Spleen (tissue), 11 donors: Measurements from ENCODE around the gene CSNK1E. TPM values are rescaled to one million over a fixed set of nuclear protein-coding genes. Genes with fewer than 3 reads are reported as not detected.
A peak's percentile ranks its signal among the peaks of the same experiment; 100 is the strongest.

Source experiments
- DNase-seq: peaks from one replicate; pipeline ENCODE4 v3.0.0-alpha.2; 2020
- H3K27ac ChIP-seq, 8 donors: fragments of 200-600 bp; sonication (generic) in 7 of 8; 1 replicate in 4 of 8; 2 replicates in 4 of 8; pipeline versions ENCODE4 v1.5.0 to v1.8.0; 2016 to 2021; ENCODE audit warnings: inconsistent platforms in 4 of 8, mild to moderate bottlenecking in 4 of 8, moderate library complexity in 1 of 8
- H3K27me3 ChIP-seq, 7 donors: fragments of 200-600 bp; sonication (generic) in 6 of 7; replicated peaks in 1 of 7; 1 replicate in 4 of 7; 2 replicates in 3 of 7; pipeline versions ENCODE4 v1.5.0 to v1.8.0; 2016 to 2021; ENCODE audit warnings: inconsistent platforms in 3 of 7, mild to moderate bottlenecking in 1 of 7
- H3K36me3 ChIP-seq, 6 donors: fragments of 200-600 bp; sonication (generic) in 5 of 6; 1 replicate in 4 of 6; 2 replicates in 2 of 6; pipeline versions ENCODE4 v1.5.0 to v1.8.0; 2016 to 2021; ENCODE audit warnings: inconsistent platforms in 2 of 6
- H3K4me1 ChIP-seq, 6 donors: fragments of 200-600 bp; sonication (generic) in 5 of 6; 1 replicate in 3 of 6; 2 replicates in 3 of 6; pipeline versions ENCODE4 v1.5.0 to v1.8.0; 2016 to 2021; ENCODE audit warnings: inconsistent platforms in 3 of 6
- H3K4me3 ChIP-seq, 8 donors: fragments of 200-600 bp; sonication (generic) in 7 of 8; 1 replicate in 4 of 8; 2 replicates in 4 of 8; pipeline versions ENCODE4 v1.5.0 to v1.8.0; 2016 to 2021; ENCODE audit warnings: inconsistent platforms in 4 of 8, mild to moderate bottlenecking in 4 of 8, moderate library complexity in 2 of 8
- H3K9me3 ChIP-seq, 8 donors: fragments of 200-600 bp; sonication (generic) in 7 of 8; 1 replicate in 4 of 8; 2 replicates in 4 of 8; pipeline versions ENCODE4 v1.5.0 to v1.8.0; 2016 to 2021; ENCODE audit warnings: inconsistent platforms in 4 of 8
- POLR2A ChIP-seq, 3 donors: fragments of 450-650 bp; IDR thresholded peaks; one replicate each; pipeline ENCODE4 v1.5.1; 2017; ENCODE audit warnings: antibody characterized with exemption in 3 of 3, mild to moderate bottlenecking in 1 of 3
- POLR2AphosphoS5 ChIP-seq, 3 donors: sonication (generic); formaldehyde crosslinking; IDR thresholded peaks; one replicate each; pipeline ENCODE4 v1.5.1; 2017; ENCODE audit warnings: antibody characterized with exemption in 3 of 3
- whole genome bisulfite sequencing, 5 donors: extraction: QIAGEN DNeasy Blood & Tissue Kit in 3 of 5; methylation state at CpG; one replicate each; pipeline versions ENCODE4 v1.1.5 to v1.1.7; 2013 to 2018; 5-methylcytosine and 5-hydroxymethylcytosine counted together
- intact Hi-C: fragments of 100-400 bp; cut with DNase I; formaldehyde crosslinking; loops from one replicate; pipeline ENCODE4 v1.15.0; 2023; ENCODE audit warnings: low total_unique reads
- polyA plus RNA-seq, 3 donors: library from polyadenylated mRNA; stranded (reverse); fragments of 200-250 nt; gene quantifications; one replicate each; pipeline ENCODE4 v1.2.1, GENCODE V29; 2013
- total RNA-seq, 7 donors: library from RNA; depleted of rRNA in 3 of 7; stranded (reverse); fragments of >200 nt in 3 of 7; fragmentation: NEBNext Ultra II Directional in 4 of 7; extraction: Animal tissue kit (Norgen Biotek cat#: 25700) in 4 of 7; gene quantifications; one replicate each; pipeline versions ENCODE4 v1.1.0 to v1.2.1, GENCODE V29; 2016 to 2021
- TF ChIP-seq, protein P1 (sequence below), 11 experiments: fragments of 200-600 bp in 7 of 11; fragments of 450-650 bp in 4 of 11; sonication (generic) in 4 of 11; IDR thresholded peaks in 8 of 11; conservative IDR thresholded peaks in 3 of 11; 1 replicate in 7 of 11; 2 replicates in 4 of 11; pipeline versions ENCODE4 v1.4.0 to v1.8.0; 2016 to 2021; ENCODE audit warnings: antibody characterized with exemption in 11 of 11, inconsistent platforms in 4 of 11, mild to moderate bottlenecking in 1 of 11
- donor health status: healthy with polysubstance abuse.
- donor health status: DM: no; HTN: no; CAD: no; lungs with moderate emphysema.
- donor health status: DM: no; HTN: no; CAD: no.
- donor health status: Bipolar disorder and iron deficiency.
- donor health status: healthy.
- donor health status: DM: no; HTN: no; CAD: no.
- donor health status: DM: yes; HTN: yes; CAD: no.

The CSNK1E gene
- total and polyA plus RNA-seq, 10 donors: 32.8 to 157 (median 103) TPM

DNA sequence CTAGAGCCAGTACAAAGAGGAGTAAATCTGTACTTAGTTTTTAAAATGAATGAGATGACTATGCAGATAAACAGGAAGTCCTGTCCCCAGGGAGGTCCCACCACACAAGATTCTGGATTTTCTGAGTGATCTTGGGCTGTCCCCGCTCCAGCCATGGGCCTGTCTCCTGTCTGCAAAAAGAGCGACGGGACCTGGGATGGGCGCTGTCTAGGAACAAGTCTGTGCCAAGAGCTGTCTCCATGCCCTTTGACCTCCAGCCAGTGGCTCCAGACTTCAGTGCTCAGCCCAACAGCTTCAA, 6.0 kb downstream of the CSNK1E start:
- Histone ChIP-seq H3K4me1 (peaks cover 48 to 100% (median 90%) of the 10 kb centered on the region in 6 donors), H3K27ac (peak overlapping the region; percentile 9 to 97 (median 78)), H3K4me3 (no peak overlapping the region), H3K27me3 (peaks cover 0 to 1% (median 0%) of the 10 kb centered on the region in 7 donors), H3K9me3 (no peaks in the 10 kb centered on the region), H3K36me3 (peaks cover 0 to 62% (median 6%) of the 10 kb centered on the region in 6 donors)
- 58 to 73% (median 68%) methylated on average over 4 of the region's 4 CpGs for WGBS, 5 donors
- no peak for DNase-seq
- intact Hi-C loops: no loop called here
- TF ChIP-seq POLR2A (IDR thresholded peaks at IDR 0.05): no peak
- TF ChIP-seq POLR2AphosphoS5 (IDR thresholded peaks at IDR 0.05): peak in 1 of 3 donors; percentile 1
- TF ChIP-seq, protein P1, sequence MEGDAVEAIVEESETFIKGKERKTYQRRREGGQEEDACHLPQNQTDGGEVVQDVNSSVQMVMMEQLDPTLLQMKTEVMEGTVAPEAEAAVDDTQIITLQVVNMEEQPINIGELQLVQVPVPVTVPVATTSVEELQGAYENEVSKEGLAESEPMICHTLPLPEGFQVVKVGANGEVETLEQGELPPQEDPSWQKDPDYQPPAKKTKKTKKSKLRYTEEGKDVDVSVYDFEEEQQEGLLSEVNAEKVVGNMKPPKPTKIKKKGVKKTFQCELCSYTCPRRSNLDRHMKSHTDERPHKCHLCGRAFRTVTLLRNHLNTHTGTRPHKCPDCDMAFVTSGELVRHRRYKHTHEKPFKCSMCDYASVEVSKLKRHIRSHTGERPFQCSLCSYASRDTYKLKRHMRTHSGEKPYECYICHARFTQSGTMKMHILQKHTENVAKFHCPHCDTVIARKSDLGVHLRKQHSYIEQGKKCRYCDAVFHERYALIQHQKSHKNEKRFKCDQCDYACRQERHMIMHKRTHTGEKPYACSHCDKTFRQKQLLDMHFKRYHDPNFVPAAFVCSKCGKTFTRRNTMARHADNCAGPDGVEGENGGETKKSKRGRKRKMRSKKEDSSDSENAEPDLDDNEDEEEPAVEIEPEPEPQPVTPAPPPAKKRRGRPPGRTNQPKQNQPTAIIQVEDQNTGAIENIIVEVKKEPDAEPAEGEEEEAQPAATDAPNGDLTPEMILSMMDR (IDR thresholded peaks at IDR 0.05 in 8 of 11, conservative IDR thresholded peaks at IDR 0.05 in 3 of 11): no peak

DNA sequence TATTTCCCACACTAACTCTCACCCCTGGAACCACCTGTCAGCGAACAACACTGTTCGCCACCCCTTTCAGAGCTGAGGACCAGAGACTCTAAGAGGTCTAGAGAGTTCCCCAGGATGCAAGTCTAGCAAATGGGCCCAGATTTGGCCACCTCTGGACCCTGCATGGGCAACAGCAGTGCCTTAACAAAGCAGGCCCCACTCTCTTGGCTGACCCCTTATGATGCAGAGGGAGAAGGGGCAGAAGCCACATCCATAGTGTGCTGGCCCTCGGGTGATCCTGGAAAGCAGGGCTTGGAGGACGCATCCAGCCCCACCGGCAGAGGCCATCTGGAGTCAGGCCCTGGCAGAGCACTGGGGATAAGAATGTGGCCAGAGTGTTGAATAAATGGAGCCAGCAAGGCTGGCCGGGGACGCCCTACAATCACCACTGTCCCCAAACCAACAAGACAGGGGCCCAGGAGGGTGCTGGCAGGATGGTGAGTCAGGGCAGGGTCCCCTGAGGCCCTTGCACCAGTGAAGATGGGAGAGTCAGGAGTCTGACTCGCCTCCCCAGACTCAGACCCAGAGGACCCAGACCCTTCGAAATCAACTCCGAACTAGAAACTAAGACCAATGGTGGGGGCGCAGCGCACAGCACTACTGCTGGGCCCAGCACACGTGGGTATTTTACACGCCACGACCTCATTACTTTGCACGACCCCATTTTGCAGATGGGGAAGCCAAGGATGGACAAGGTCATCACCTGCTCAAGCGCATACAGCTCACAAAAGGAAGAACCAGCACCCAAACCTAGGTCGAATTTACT, 6.5 kb downstream of the CSNK1E start:
- DNase-seq: peak; percentile 70
- intact Hi-C loops: no loop called here
- whole genome bisulfite sequencing, 5 donors: 69 to 81% (median 78%) methylated on average over 16 to 18 of the region's 18 CpGs
- no peaks in the 10 kb centered on the region for H3K27me3 ChIP-seq
- H3K36me3 ChIP-seq: peaks cover 0 to 62% (median 6%) of the 10 kb centered on the region in 6 donors
- TF ChIP-seq, protein P1 (IDR thresholded peaks at IDR 0.05 in 8 of 11, conservative IDR thresholded peaks at IDR 0.05 in 3 of 11): no peak
- TF ChIP-seq POLR2AphosphoS5 (IDR thresholded peaks at IDR 0.05): no peak
- no peak for TF ChIP-seq POLR2A (IDR thresholded peaks at IDR 0.05)
- H3K27ac ChIP-seq: peak overlapping the region; percentile 9 to 97 (median 78)
- no peaks in the 10 kb centered on the region for H3K9me3 ChIP-seq
- H3K4me3 ChIP-seq: no peak overlapping the region
- H3K4me1 ChIP-seq: peaks cover 53 to 100% (median 90%) of the 10 kb centered on the region in 6 donors

DNA sequence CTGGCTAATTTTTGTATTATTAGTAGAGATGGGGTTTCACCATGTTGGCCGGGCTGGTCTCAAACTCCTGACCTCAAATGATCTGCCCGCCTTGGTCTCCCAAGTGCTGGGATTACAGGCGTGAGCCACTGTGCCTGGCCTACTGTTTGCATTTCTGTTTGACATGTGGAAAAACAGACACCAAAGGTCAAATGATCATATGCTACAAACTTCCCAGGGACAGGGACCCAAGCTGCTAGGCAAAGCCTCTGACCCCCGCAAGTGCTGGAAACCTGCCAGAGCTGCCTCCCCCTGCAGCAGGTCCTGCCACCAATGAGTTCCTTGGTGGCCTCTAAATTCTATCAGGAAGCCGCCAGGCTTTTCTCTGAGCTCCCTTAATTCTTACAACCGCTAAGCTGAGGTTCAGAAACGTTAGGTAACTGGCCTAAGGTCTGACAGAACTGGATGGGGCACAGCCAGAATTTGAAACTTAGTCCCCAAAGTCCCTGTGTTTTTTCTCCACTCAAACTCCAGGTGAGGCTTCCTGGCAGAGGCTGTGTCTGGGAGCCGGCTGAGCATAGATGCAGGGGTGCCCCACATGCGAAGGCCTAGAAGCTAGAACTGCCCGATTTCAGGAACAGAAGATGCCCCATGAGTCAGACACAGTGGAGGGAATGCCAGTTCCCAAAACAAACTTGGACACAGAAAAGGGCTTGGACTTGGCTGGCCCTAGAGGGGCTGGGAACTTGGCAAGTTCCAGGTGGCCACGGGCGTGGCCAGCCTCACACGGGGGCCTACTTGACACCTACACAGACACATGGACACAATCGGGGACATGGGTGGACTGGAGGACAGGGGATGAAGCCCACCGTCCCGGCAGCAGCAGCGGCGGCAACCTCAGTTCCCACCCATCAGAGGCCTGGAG, 7.4 kb downstream of the CSNK1E start:
- TF ChIP-seq POLR2AphosphoS5 (IDR thresholded peaks at IDR 0.05): peak in 1 of 3 donors; percentile 11
- TF ChIP-seq, protein P1 (IDR thresholded peaks at IDR 0.05 in 8 of 11, conservative IDR thresholded peaks at IDR 0.05 in 3 of 11): no peak
- 69 to 85% (median 84%) methylated on average over 14 to 18 of the region's 18 CpGs for WGBS, 5 donors
- Histone ChIP-seq H3K4me1 (peaks cover 53 to 100% (median 90%) of the 10 kb centered on the region in 6 donors), H3K27me3 (no peaks in the 10 kb centered on the region), H3K27ac (peak overlapping the region in 7 of 8 donors; percentile 16 to 97 (median 95)), H3K36me3 (peaks cover 0 to 62% (median 6%) of the 10 kb centered on the region in 6 donors), H3K9me3 (no peaks in the 10 kb centered on the region), H3K4me3 (no peak overlapping the region)
- intact Hi-C loops: no loop called here
- peak; percentile 47 for DNase-seq
